CD4-positive, alpha-beta T cell (primary cell): Measurements from ENCODE around the gene FOXO3. TPM values are rescaled to one million over a fixed set of nuclear protein-coding genes. Genes with fewer than 3 reads are reported as not detected.

Experiments
- ATAC-seq: fragments of 200-7000 bp; cut with Tn5 transposase; one replicate; pipeline ENCODE4 v1.10.0; 2022; ENCODE audit warnings: mild to moderate bottlenecking; ENCODE audit not compliant: poor library complexity
- CTCF ChIA-PET: fragments of 350-600 bp; sonication (Branson Sonifier 250); formaldehyde crosslinking; loops from one replicate; lab custom pipeline; 2021; ENCODE audit warnings: antibody characterized with exemption, inconsistent platforms; lab: Charles Lee
- POLR2A ChIA-PET: fragments of 350-600 bp; sonication (Branson Sonifier 250); formaldehyde crosslinking; loops from one replicate; lab custom pipeline; 2021; ENCODE audit warnings: antibody characterized with exemption, inconsistent platforms; lab: Charles Lee
- DNase-seq, 14 experiments: peaks; one replicate each; pipeline ENCODE4 v3.0.0-alpha.2; 2013 to 2020; ENCODE audit warnings: mixed read lengths in 2 of 14
- H3K27ac ChIP-seq, 2 donors: one replicate each; pipeline versions ENCODE4 v1.5.1 to v1.7.0; 2013; ENCODE audit warnings: low read length in 2 of 2, low read depth in 1 of 2, mild to moderate bottlenecking in 1 of 2
- H3K27me3 ChIP-seq, 2 experiments: 1 replicate in 1 of 2; 2 replicates in 1 of 2; pipeline versions ENCODE4 v1.6.1 to v1.7.0; 2013; ENCODE audit warnings: low read length in 2 of 2, control low read depth in 1 of 2, mild to moderate bottlenecking in 1 of 2, moderate library complexity in 1 of 2; ENCODE audit not compliant: insufficient read depth in 2 of 2, control insufficient read depth in 1 of 2
- H3K36me3 ChIP-seq: one replicate; pipeline ENCODE4 v1.6.1; 2013; ENCODE audit warnings: low read length, control low read depth; ENCODE audit not compliant: insufficient read depth
- H3K4me1 ChIP-seq: one replicate; pipeline ENCODE4 v1.6.1; 2013; ENCODE audit warnings: low read length, control low read depth; ENCODE audit not compliant: insufficient read depth
- H3K4me3 ChIP-seq: one replicate; pipeline ENCODE4 v1.5.1; 2013; ENCODE audit warnings: mild to moderate bottlenecking, low read length, moderate library complexity
- H3K9me3 ChIP-seq, 2 experiments: 1 replicate in 1 of 2; 2 replicates in 1 of 2; pipeline versions ENCODE4 v1.6.1 to v1.7.0; 2013; ENCODE audit warnings: low read length in 2 of 2, mild to moderate bottlenecking in 2 of 2, control low read depth in 1 of 2, moderate library complexity in 1 of 2; ENCODE audit not compliant: control insufficient read depth in 1 of 2, insufficient read depth in 1 of 2
- H3K27ac Mint-ChIP-seq: one replicate; pipeline ENCODE4 v1.8.0; 2020; ENCODE audit warnings: mixed read lengths
- H3K27me3 Mint-ChIP-seq: one replicate; pipeline ENCODE4 v1.8.0; 2021; ENCODE audit warnings: mixed read lengths
- H3K36me3 Mint-ChIP-seq: one replicate; pipeline ENCODE4 v1.8.0; 2021; ENCODE audit warnings: low read depth, mixed read lengths
- H3K4me1 Mint-ChIP-seq: one replicate; pipeline ENCODE4 v1.8.0; 2021; ENCODE audit warnings: low read depth, mixed read lengths
- H3K4me3 Mint-ChIP-seq: one replicate; pipeline ENCODE4 v1.8.0; 2020; ENCODE audit warnings: mild to moderate bottlenecking, mixed read lengths
- H3K9me3 Mint-ChIP-seq: one replicate; pipeline ENCODE4 v1.8.0; 2020; ENCODE audit warnings: mixed read lengths
- intact Hi-C, 2 experiments: fragments of 100-400 bp; cut with DNase I in 1 of 2; cut with micrococcal nuclease in 1 of 2; formaldehyde crosslinking; loops; one replicate each; pipeline versions ENCODE4 v1.15.1 to v1.9.0; 2023 to 2025; cut with DNase I, micrococcal nuclease
- total RNA-seq, 174 experiments: library from RNA in 2 of 174; stranded (reverse) in 2 of 174; gene quantifications; one replicate each; pipeline ENCODE4 v1.2.3 and lab custom pipeline; 2021 to 2026
- TF ChIP-seq, protein P1 (sequence below): fragments of 200-600 bp; IDR thresholded peaks from one replicate; pipeline ENCODE4 v1.8.0; 2022; ENCODE audit warnings: antibody characterized with exemption, mild to moderate bottlenecking

FOXO3 gene
- total RNA-seq, 2 experiments from 2014 or later, result 24.3 to 25.3 TPM

DNA sequence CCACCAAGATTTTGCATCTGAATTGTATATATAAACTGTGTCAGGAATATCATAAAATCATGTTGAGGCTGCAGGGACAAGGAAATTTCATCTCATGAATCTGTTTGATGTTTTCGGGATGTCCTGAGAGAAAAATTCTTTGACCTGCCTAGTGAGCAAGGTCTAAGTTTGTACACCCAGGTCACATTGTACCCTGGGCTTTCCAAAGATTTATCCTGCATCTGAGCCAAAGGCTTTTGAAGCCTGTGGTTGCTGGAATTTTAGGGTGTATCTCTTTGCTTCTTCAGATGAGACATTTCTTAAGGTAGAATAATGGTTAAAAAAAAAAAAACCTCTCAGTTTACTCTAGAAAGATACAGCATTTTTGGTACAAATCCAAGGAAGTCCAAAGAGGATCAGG, 63.3 kb downstream of the FOXO3 start:
- Histone ChIP-seq H3K27ac (no peak overlapping the region), H3K9me3 (no peaks in the 10 kb centered on the region), H3K4me3 (no peak overlapping the region), H3K36me3 (no peaks in the 10 kb centered on the region), H3K4me1 (peaks cover 32% of the 10 kb centered on the region), H3K27me3 (no peaks in the 10 kb centered on the region)
- ChIA-PET CTCF (no interaction called here), POLR2A (no interaction called here)
- Mint-ChIP-seq H3K4me3 (no peak overlapping the region), H3K27me3 (no peaks in the 10 kb centered on the region), H3K36me3 (no peaks in the 10 kb centered on the region), H3K9me3 (no peaks in the 10 kb centered on the region), H3K27ac (no peak overlapping the region), H3K4me1 (peaks cover 84% of the 10 kb centered on the region)
- DNase-seq (no peak), ATAC-seq (no peak)
- TF ChIP-seq, protein P1, sequence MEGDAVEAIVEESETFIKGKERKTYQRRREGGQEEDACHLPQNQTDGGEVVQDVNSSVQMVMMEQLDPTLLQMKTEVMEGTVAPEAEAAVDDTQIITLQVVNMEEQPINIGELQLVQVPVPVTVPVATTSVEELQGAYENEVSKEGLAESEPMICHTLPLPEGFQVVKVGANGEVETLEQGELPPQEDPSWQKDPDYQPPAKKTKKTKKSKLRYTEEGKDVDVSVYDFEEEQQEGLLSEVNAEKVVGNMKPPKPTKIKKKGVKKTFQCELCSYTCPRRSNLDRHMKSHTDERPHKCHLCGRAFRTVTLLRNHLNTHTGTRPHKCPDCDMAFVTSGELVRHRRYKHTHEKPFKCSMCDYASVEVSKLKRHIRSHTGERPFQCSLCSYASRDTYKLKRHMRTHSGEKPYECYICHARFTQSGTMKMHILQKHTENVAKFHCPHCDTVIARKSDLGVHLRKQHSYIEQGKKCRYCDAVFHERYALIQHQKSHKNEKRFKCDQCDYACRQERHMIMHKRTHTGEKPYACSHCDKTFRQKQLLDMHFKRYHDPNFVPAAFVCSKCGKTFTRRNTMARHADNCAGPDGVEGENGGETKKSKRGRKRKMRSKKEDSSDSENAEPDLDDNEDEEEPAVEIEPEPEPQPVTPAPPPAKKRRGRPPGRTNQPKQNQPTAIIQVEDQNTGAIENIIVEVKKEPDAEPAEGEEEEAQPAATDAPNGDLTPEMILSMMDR, result no peak
- intact Hi-C loops, result no loop called here

DNA sequence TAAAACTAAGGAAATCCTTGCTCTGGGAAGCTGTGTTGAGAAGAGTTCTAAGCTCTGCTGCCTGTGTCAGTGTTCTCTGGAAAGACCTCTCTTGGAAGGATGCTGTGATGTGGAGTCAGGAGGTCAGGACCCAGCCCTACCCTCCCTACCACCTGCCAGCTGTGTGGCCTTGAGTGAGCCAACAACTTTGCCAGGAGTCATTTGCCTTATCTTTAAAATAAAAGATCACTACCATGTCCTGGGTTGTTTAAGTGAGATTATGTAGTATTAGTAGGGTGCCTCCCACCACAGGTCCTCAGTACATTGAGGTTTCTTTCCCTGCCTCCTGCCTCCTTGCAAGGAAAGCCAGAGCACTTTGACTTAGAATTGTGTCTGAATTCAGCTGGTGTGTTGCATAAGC, 64.9 kb downstream of the FOXO3 start:
- Mint-ChIP-seq H3K4me1 (peaks cover 85% of the 10 kb centered on the region), H3K27me3 (no peaks in the 10 kb centered on the region), H3K4me3 (no peak overlapping the region), H3K36me3 (no peaks in the 10 kb centered on the region), H3K27ac (no peak overlapping the region), H3K9me3 (no peaks in the 10 kb centered on the region)
- H3K27ac ChIP-seq, result no peak overlapping the region
- no peaks in the 10 kb centered on the region for H3K9me3 ChIP-seq
- TF ChIP-seq, protein P1, result no peak
- no peaks in the 10 kb centered on the region for H3K36me3 ChIP-seq
- ChIA-PET CTCF (no interaction called here), POLR2A (no interaction called here)
- peaks cover 40% of the 10 kb centered on the region for H3K4me1 ChIP-seq
- DNase-seq, result no peak
- intact Hi-C loops, result no loop called here
- no peak for ATAC-seq
- no peaks in the 10 kb centered on the region for H3K27me3 ChIP-seq
- H3K4me3 ChIP-seq, result no peak overlapping the region

DNA sequence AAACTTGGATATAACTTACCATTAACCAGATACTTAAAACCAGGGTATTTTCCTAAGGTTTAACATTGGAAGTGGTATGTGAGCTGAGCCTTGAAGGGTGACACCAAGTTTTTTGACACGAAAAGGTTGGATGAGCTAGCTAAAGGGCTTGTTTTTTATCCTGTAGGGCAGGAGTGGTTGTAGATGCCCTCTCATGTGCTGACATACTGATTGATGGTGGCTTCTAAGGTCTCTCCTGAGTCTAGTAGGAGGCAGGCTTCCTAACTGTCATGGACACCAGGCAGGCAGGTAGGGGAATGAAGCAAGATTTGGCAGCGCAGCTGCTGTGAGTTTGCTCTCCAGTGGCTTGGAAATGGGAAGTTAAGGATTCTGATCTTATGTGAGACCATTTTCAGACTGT, 66.1 kb downstream of the FOXO3 start:
- Mint-ChIP-seq H3K36me3 (no peaks in the 10 kb centered on the region), H3K4me1 (peaks cover 90% of the 10 kb centered on the region), H3K9me3 (no peaks in the 10 kb centered on the region), H3K27ac (no peak overlapping the region), H3K27me3 (no peaks in the 10 kb centered on the region), H3K4me3 (no peak overlapping the region)
- no peak overlapping the region for H3K4me3 ChIP-seq
- ATAC-seq, result no peak
- H3K27ac ChIP-seq, result no peak overlapping the region
- TF ChIP-seq, protein P1, result no peak
- H3K9me3 ChIP-seq, result no peaks in the 10 kb centered on the region
- no peaks in the 10 kb centered on the region for H3K27me3 ChIP-seq
- ChIA-PET CTCF (interaction anchor here (0.7 kb wide), 1 partner anchor 34 kb away, joined by 3 read pairs; no protein-coding TSS in a partner anchor), POLR2A (no interaction called here)
- peaks cover 36% of the 10 kb centered on the region for H3K4me1 ChIP-seq
- intact Hi-C loops, result no loop called here
- no peak for DNase-seq
- H3K36me3 ChIP-seq, result no peaks in the 10 kb centered on the region
